Activated CD4-positive, alpha-beta memory T cell treated with anti-CD3 and anti-CD28 coated beads, Interleukin-2, amount 10 ng/mL, durations not matched to agents 7 days and 5 days (primary cell): ENCODE data around the gene SORCS2. TPM values are rescaled to one million over a fixed set of nuclear protein-coding genes. Genes with fewer than 3 reads are reported as not detected.

Experiments used
- CTCF ChIA-PET: fragments of 350-600 bp; sonication (Branson Sonifier 250); formaldehyde crosslinking; loops from one replicate; lab custom pipeline; 2021; ENCODE audit warnings: antibody characterized with exemption, inconsistent platforms; lab: Charles Lee
- POLR2A ChIA-PET: fragments of 350-600 bp; sonication (Branson Sonifier 250); formaldehyde crosslinking; loops from one replicate; lab custom pipeline; 2021; ENCODE audit warnings: antibody characterized with exemption; lab: Charles Lee
- DNase-seq: peaks from one replicate; pipeline ENCODE4 v3.0.0-alpha.2; 2020
- H3K27ac Mint-ChIP-seq: one replicate; pipeline ENCODE4 v1.8.0; 2021; ENCODE audit warnings: mild to moderate bottlenecking, mixed read lengths
- H3K27me3 Mint-ChIP-seq: one replicate; pipeline ENCODE4 v1.8.0; 2021; ENCODE audit warnings: mixed read lengths
- H3K36me3 Mint-ChIP-seq: one replicate; pipeline ENCODE4 v1.8.0; 2021; ENCODE audit warnings: low read depth, mixed read lengths
- H3K4me1 Mint-ChIP-seq: one replicate; pipeline ENCODE4 v1.8.0; 2021; ENCODE audit warnings: mixed read lengths
- H3K4me3 Mint-ChIP-seq: one replicate; pipeline ENCODE4 v1.8.0; 2021; ENCODE audit warnings: mild to moderate bottlenecking, mixed read lengths
- H3K9me3 Mint-ChIP-seq: one replicate; pipeline ENCODE4 v1.8.0; 2021; ENCODE audit warnings: mixed read lengths
- total RNA-seq, 2 experiments: library from RNA; stranded (reverse); gene quantifications; one replicate each; pipeline ENCODE4 v1.2.3, GENCODE V29; 2021

The SORCS2 gene
- total RNA-seq, 2 experiments from 2014 or later = 0.10 to 0.18 TPM

DNA sequence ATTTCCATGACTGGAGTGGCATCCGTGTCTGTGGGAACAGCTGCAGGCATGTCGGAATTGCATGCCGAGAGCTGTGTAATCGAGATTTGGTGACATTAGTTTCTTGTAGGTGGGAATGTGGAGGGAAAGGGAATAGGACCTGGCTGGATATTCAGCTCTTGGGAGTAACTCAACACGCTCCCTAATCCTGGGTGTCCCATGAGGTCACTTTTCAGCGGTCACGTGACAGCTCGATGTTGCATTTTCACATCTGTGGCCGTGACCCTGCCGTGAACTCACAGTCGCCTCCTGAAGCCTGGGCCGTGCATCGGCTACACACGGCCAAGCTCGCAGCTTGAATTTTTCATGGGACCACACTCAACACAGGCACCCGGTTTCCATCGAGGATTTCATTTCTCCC lies 268.2 kb downstream of the SORCS2 start:
- no peak overlapping the region for H3K27ac Mint-ChIP-seq
- H3K4me3 Mint-ChIP-seq = no peak overlapping the region
- H3K9me3 Mint-ChIP-seq = no peaks in the 10 kb centered on the region
- H3K36me3 Mint-ChIP-seq = no peaks in the 10 kb centered on the region
- POLR2A ChIA-PET = no interaction called here
- no peaks in the 10 kb centered on the region for H3K4me1 Mint-ChIP-seq
- no peak for DNase-seq
- H3K27me3 Mint-ChIP-seq = no peaks in the 10 kb centered on the region
- CTCF ChIA-PET = no interaction called here

GRCh38 chr4:7461230-7461629 lies 268.9 kb downstream of the SORCS2 start:
- Mint-ChIP-seq H3K27me3 (no peaks in the 10 kb centered on the region), H3K27ac (no peak overlapping the region), H3K4me1 (no peaks in the 10 kb centered on the region), H3K36me3 (no peaks in the 10 kb centered on the region), H3K9me3 (no peaks in the 10 kb centered on the region), H3K4me3 (no peak overlapping the region)
- ChIA-PET CTCF (no interaction called here), POLR2A (no interaction called here)
- no peak for DNase-seq

GRCh38 chr4:7462509-7462971 lies 270.2 kb downstream of the SORCS2 start:
- POLR2A ChIA-PET = no interaction called here
- CTCF ChIA-PET = no interaction called here
- no peaks in the 10 kb centered on the region for H3K36me3 Mint-ChIP-seq
- H3K27me3 Mint-ChIP-seq = no peaks in the 10 kb centered on the region
- no peak overlapping the region for H3K4me3 Mint-ChIP-seq
- no peak for DNase-seq
- no peaks in the 10 kb centered on the region for H3K4me1 Mint-ChIP-seq
- H3K27ac Mint-ChIP-seq = no peak overlapping the region
- H3K9me3 Mint-ChIP-seq = no peaks in the 10 kb centered on the region

DNA sequence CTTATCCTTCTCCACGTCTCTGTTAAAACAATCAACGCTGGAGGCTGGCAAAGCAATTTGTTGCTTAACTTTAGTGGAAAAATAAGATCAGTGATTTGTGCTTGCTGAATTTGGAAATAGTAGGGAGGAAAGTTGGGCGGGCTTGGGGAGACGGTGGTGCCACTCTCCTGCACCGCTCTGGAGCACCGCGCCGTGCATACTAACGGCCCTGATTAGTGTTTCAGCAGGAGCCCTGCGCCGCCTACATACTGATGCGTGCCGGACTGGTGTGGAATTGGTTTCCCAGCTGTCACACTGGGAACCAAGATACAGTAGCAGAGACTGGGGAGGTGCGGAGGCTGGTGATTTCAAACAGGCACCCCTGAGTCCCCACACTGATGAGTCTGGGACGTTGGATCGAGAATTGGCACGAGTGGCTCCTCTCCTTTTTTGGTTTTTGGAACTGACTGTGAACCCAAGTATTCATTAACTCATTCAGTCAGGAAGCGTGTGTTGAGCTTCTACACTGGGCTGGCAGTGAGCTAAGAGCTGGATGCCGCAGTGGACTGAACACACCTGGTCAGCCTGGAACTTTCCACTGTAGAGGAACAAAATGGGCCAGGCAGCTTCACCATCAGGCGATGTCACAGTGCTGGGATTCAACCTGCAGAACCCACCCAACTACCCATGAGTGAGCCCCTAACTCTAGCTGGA lies 271.4 kb downstream of the SORCS2 start:
- CTCF ChIA-PET = no interaction called here
- DNase-seq = no peak
- Mint-ChIP-seq H3K27me3 (no peaks in the 10 kb centered on the region), H3K9me3 (no peaks in the 10 kb centered on the region), H3K36me3 (no peaks in the 10 kb centered on the region), H3K4me1 (no peaks in the 10 kb centered on the region), H3K27ac (no peak overlapping the region), H3K4me3 (no peak overlapping the region)
- POLR2A ChIA-PET = no interaction called here

DNA sequence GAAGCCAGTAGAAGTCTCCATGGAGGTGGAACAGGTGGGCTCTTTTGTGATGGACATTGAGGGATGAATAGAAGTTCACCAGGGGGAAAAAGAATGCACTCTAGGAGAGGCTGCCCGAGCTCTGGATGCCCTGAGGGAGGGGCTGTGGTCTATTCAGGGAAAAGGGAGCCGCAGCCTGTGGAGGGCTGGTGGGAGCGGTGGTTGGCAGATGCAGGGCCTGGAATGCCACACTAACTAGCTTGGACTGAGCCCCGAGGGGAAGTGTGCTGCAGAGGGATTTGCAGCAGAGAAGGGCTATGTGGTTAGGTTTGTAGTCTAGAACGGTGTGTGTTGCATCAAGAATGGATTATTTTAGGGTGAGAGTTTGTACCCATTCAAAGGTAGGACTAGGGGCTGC lies 271.9 kb downstream of the SORCS2 start:
- DNase-seq = no peak
- H3K9me3 Mint-ChIP-seq = no peaks in the 10 kb centered on the region
- ChIA-PET POLR2A (no interaction called here), CTCF (no interaction called here)
- no peaks in the 10 kb centered on the region for H3K4me1 Mint-ChIP-seq
- H3K27ac Mint-ChIP-seq = no peak overlapping the region
- peaks cover 2% of the 10 kb centered on the region for H3K27me3 Mint-ChIP-seq
- H3K4me3 Mint-ChIP-seq = no peak overlapping the region
- H3K36me3 Mint-ChIP-seq = no peaks in the 10 kb centered on the region

DNA sequence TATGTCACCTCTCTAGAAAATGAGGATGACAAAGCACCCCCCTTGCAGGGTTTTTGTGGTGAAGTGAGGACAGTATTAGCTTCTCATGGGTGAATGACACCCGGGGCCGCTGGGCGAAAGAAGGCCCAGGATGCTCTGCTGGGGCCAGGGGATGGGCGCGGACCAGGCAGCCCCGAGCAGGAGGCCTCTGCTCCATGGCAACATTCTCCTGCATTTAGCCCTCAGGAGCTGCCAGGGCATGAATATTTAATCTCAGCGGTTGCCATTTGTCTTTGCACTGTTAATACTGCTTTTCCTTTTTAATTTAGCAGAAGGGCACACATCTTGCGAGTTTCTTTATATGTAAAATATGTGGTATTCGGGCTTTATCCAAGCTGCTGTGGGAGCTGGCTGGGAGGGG lies 272.7 kb downstream of the SORCS2 start:
- no peaks in the 10 kb centered on the region for H3K4me1 Mint-ChIP-seq
- H3K27ac Mint-ChIP-seq = no peak overlapping the region
- no peaks in the 10 kb centered on the region for H3K36me3 Mint-ChIP-seq
- ChIA-PET CTCF (no interaction called here), POLR2A (no interaction called here)
- H3K27me3 Mint-ChIP-seq = peaks cover 2% of the 10 kb centered on the region
- H3K9me3 Mint-ChIP-seq = no peaks in the 10 kb centered on the region
- no peak for DNase-seq
- H3K4me3 Mint-ChIP-seq = no peak overlapping the region

DNA sequence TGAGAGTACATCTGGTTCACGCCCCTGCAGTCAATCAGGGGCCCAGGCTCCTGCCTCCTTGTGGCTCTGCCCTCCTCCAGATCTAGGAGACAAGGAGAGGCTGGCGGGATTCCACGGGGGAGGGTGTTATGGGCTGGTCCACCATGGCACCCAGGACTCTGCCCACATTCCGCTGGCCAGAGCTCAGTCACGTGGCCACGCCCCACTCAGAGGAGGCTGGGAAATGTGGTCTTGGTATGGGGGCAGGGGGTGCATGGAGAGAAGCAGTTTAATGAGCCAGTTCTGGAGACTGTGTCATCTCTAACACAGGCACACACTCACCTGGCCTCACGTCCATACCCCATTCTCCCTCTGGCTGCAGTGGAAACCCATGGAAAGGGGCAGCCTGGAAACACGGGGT lies 273.9 kb downstream of the SORCS2 start:
- H3K4me3 Mint-ChIP-seq = no peak overlapping the region
- H3K27me3 Mint-ChIP-seq = peaks cover 2% of the 10 kb centered on the region
- H3K4me1 Mint-ChIP-seq = no peaks in the 10 kb centered on the region
- H3K27ac Mint-ChIP-seq = no peak overlapping the region
- H3K9me3 Mint-ChIP-seq = no peaks in the 10 kb centered on the region
- ChIA-PET CTCF (no interaction called here), POLR2A (no interaction called here)
- no peak for DNase-seq
- no peaks in the 10 kb centered on the region for H3K36me3 Mint-ChIP-seq

GRCh38 chr4:7466904-7467303 lies 274.6 kb downstream of the SORCS2 start:
- Mint-ChIP-seq H3K27me3 (peaks cover 3% of the 10 kb centered on the region), H3K4me3 (no peak overlapping the region), H3K27ac (no peak overlapping the region), H3K9me3 (no peaks in the 10 kb centered on the region), H3K4me1 (no peaks in the 10 kb centered on the region), H3K36me3 (no peaks in the 10 kb centered on the region)
- ChIA-PET POLR2A (no interaction called here), CTCF (no interaction called here)
- DNase-seq = no peak

- POLR2A ChIA-PET = no interaction called here
- DNase-seq = no peak
- H3K9me3 Mint-ChIP-seq = no peaks in the 10 kb centered on the region
- no peaks in the 10 kb centered on the region for H3K36me3 Mint-ChIP-seq
- no peaks in the 10 kb centered on the region for H3K4me1 Mint-ChIP-seq
- H3K27me3 Mint-ChIP-seq = peaks cover 6% of the 10 kb centered on the region
- no peak overlapping the region for H3K27ac Mint-ChIP-seq
- CTCF ChIA-PET = no interaction called here
- H3K4me3 Mint-ChIP-seq = no peak overlapping the region
Observed at GRCh38 chr4:7467471-7467870, 275.1 kb downstream of the SORCS2 start.

DNA sequence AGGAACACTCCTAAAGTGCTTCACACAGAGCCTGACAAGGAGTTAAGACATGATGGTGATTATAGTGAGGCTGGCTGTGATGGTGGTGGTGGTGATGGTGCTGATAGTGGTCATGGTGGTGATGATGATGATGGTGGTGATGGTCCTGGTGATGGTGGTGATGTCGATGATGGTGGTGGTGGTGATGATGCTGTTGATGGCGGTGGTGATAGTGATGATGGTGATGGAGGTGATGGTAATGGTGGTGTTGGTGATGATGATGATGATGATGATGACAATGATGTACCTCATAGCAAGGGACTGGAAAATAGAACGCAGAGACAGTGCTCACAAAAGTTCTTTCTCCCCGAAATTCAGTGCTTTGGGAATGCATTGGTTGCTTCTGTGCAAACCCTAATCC lies 276.7 kb downstream of the SORCS2 start:
- H3K9me3 Mint-ChIP-seq = no peaks in the 10 kb centered on the region
- CTCF ChIA-PET = no interaction called here

DNA sequence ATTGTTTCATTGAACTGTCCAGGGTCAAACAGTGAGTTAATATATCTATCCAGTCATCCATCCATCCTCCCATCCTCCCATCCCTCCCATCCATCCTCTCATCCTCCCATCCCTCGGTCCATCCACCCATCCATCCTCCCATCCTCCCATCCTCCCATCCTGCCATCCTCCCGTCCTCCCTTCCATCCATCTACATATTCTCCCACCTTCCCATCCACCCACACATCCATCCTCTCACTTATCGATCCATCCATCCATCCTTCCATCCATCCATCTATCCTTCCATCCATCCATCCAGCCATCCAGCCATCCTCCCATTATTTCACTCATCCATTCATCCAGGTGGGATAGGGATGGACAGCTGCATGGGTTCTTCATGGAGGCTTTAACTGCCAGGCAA lies 277.8 kb downstream of the SORCS2 start:
- H3K4me1 Mint-ChIP-seq = no peaks in the 10 kb centered on the region
- CTCF ChIA-PET = no interaction called here
- no peaks in the 10 kb centered on the region for H3K36me3 Mint-ChIP-seq
- H3K27ac Mint-ChIP-seq = no peak overlapping the region
- POLR2A ChIA-PET = no interaction called here
- no peak overlapping the region for H3K4me3 Mint-ChIP-seq
- H3K27me3 Mint-ChIP-seq = peaks cover 6% of the 10 kb centered on the region
- DNase-seq = no peak
- no peaks in the 10 kb centered on the region for H3K9me3 Mint-ChIP-seq

More for the DNA sequence above, 276.7 kb downstream of the SORCS2 start:
- POLR2A ChIA-PET = no interaction called here
- Mint-ChIP-seq H3K27ac (no peak overlapping the region), H3K4me3 (no peak overlapping the region), H3K27me3 (peaks cover 6% of the 10 kb centered on the region), H3K4me1 (no peaks in the 10 kb centered on the region), H3K36me3 (no peaks in the 10 kb centered on the region)
- DNase-seq = no peak

- no peak overlapping the region for H3K27ac Mint-ChIP-seq
- no peak overlapping the region for H3K4me3 Mint-ChIP-seq
- CTCF ChIA-PET = no interaction called here
- no peak for DNase-seq
- POLR2A ChIA-PET = no interaction called here
- H3K27me3 Mint-ChIP-seq = peaks cover 6% of the 10 kb centered on the region
- H3K36me3 Mint-ChIP-seq = no peaks in the 10 kb centered on the region
- H3K9me3 Mint-ChIP-seq = no peaks in the 10 kb centered on the region
- no peaks in the 10 kb centered on the region for H3K4me1 Mint-ChIP-seq
Observed at GRCh38 chr4:7470522-7471128, 278.3 kb downstream of the SORCS2 start.

- H3K9me3 Mint-ChIP-seq = no peaks in the 10 kb centered on the region
- ChIA-PET POLR2A (no interaction called here), CTCF (no interaction called here)
- H3K27ac Mint-ChIP-seq = no peak overlapping the region
- H3K4me1 Mint-ChIP-seq = no peaks in the 10 kb centered on the region
- H3K4me3 Mint-ChIP-seq = no peak overlapping the region
- no peak for DNase-seq
- H3K36me3 Mint-ChIP-seq = no peaks in the 10 kb centered on the region
- H3K27me3 Mint-ChIP-seq = peaks cover 6% of the 10 kb centered on the region
Observed at GRCh38 chr4:7472442-7473013, 280.2 kb downstream of the SORCS2 start.

DNA sequence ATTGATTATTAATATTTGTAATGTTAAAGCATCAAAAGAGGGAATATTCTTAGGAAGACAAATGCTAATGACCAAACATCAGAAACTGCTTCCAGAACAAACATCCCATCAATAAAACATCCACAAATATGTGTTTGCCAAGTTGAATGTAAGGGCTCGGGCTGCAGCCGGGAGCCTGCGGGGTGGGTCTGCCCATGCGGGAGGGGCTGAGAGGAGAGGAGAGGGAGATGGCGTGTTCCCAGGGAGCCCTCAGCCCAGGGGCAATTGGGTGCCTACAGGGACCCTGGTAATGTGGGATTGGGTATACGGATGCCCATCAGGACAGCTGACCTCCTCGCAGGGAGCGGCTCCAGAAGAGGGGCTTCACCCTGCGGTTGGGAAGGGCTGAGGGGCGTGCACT lies 280.7 kb downstream of the SORCS2 start:
- POLR2A ChIA-PET = no interaction called here
- H3K27ac Mint-ChIP-seq = no peak overlapping the region

More for the DNA sequence above, 280.7 kb downstream of the SORCS2 start:
- Mint-ChIP-seq H3K4me1 (no peaks in the 10 kb centered on the region), H3K36me3 (no peaks in the 10 kb centered on the region), H3K27me3 (peaks cover 6% of the 10 kb centered on the region), H3K4me3 (no peak overlapping the region), H3K9me3 (no peaks in the 10 kb centered on the region)
- CTCF ChIA-PET = no interaction called here
- DNase-seq = no peak
